ENCODE data around the gene C9orf43. TPM values are rescaled to one million over a fixed set of nuclear protein-coding genes. Genes with fewer than 3 reads are reported as not detected.

Gene C9orf43
- total RNA-seq, 1 experiment from 2014 or later = 0.82 TPM

DNA sequence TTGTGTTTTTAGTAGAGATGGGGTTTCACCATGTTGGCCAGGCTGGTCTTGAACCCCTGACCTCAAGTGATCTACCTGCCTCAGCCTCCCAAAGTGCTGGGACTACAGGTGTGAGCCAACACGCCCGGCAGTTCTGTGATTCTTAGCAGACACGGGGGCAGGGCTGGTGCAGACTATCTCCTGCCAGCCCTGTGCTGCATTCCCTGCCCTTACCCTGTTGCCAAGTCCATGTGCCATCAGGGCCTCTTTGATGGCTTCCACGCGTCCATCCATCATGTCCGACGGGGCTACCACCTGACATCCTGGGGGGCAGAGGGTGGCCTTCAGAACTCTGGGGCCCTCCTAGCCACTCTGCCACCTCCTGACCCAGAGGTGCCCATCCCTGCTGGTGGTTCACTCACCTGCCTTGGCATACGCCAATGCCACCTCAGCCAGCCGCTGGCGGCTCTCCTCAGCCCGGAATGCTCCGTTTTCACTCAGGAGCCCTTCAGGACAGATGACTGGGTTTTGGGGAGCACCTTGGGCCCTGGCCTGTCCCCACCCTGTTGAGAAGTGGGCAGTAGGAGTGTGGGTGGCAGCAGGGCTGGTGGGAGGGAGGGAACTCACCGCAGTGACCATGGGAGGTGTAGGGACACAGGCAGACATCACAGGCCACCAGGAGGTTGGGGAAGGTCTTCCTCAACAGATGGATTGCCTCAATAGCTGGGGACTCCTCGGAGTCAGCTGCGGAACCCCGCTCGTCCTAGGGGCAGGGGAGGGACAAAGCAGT, 20.2 kb upstream of the C9orf43 start:
- no peak for DNase-seq
- H3K36me3 ChIP-seq (ENCODE audit: insufficient read depth, low read length) = peaks cover 6% of the 10 kb centered on the region; the same call in 1 of the 2 replicates

DNA sequence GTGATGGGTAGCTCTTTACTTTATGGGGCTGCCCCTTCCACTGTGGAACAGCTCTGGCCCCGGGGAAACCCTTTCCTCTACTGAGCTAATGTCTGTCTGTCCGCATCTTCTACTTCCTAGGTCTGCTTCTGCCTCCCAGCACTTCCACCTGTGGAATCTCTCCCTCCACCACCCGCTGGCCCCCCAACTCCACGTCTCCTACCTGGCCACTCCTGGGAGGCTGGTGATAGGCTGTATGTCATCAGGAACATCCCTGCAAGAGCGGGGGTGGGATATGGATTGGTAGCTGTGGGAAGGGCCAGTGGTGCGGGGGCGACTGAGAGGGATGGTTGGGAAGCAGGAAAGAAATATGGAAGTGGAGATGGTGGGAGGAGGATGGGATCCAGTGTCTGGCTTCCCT, 18.6 kb upstream of the C9orf43 start:
- no peaks in the 10 kb centered on the region for H3K9me3 ChIP-seq (ENCODE audit: low read length)
- H3K36me3 ChIP-seq (ENCODE audit: insufficient read depth, low read length) = peaks cover 6% of the 10 kb centered on the region; the same call in 1 of the 2 replicates
- no peak overlapping the region for H2AFZ ChIP-seq (ENCODE audit: low read length)
- no peaks in the 10 kb centered on the region for H3K9me2 ChIP-seq (replicated peaks; ENCODE audit: insufficient read depth, low read length)
- no peak for DNase-seq
- H3K4me1 ChIP-seq (ENCODE audit: low read length) = no peaks in the 10 kb centered on the region
- no peaks in the 10 kb centered on the region for H3K27me3 ChIP-seq (ENCODE audit: low read length)
- H3K9ac ChIP-seq (ENCODE audit: low read length) = no peak overlapping the region
- H3K4me2 ChIP-seq (ENCODE audit: low read depth, low read length, poor library complexity, severe bottlenecking) = no peak overlapping the region
- no peaks in the 10 kb centered on the region for H4K20me1 ChIP-seq (ENCODE audit: insufficient read depth, low read depth, low read length)
- H3K79me2 ChIP-seq (ENCODE audit: low read length) = no peaks in the 10 kb centered on the region
- no peak overlapping the region for H3K4me3 ChIP-seq (ENCODE audit: low read length)
- no peak overlapping the region for H3K27ac ChIP-seq (ENCODE audit: low read length)

More for the DNA sequence above, 20.2 kb upstream of the C9orf43 start:
- Histone ChIP-seq H2AFZ (ENCODE audit: low read length) (no peak overlapping the region), H3K79me2 (ENCODE audit: low read length) (no peaks in the 10 kb centered on the region), H3K4me2 (ENCODE audit: low read depth, low read length, poor library complexity, severe bottlenecking) (no peak overlapping the region), H3K9me3 (ENCODE audit: low read length) (no peaks in the 10 kb centered on the region), H3K9me2 (replicated peaks; ENCODE audit: insufficient read depth, low read length) (no peaks in the 10 kb centered on the region), H3K27ac (ENCODE audit: low read length) (no peak overlapping the region), H3K27me3 (ENCODE audit: low read length) (no peaks in the 10 kb centered on the region), H3K4me3 (ENCODE audit: low read length) (no peak overlapping the region), H3K4me1 (ENCODE audit: low read length) (no peaks in the 10 kb centered on the region), H3K9ac (ENCODE audit: low read length) (no peak overlapping the region), H4K20me1 (ENCODE audit: insufficient read depth, low read depth, low read length) (no peaks in the 10 kb centered on the region)

- Histone ChIP-seq H3K9me2 (replicated peaks; ENCODE audit: insufficient read depth, low read length) (no peaks in the 10 kb centered on the region), H2AFZ (ENCODE audit: low read length) (no peak overlapping the region), H3K4me3 (ENCODE audit: low read length) (no peak overlapping the region), H3K27me3 (ENCODE audit: low read length) (no peaks in the 10 kb centered on the region), H3K4me1 (ENCODE audit: low read length) (no peaks in the 10 kb centered on the region), H3K9ac (ENCODE audit: low read length) (no peak overlapping the region), H3K4me2 (ENCODE audit: low read depth, low read length, poor library complexity, severe bottlenecking) (no peak overlapping the region), H3K36me3 (ENCODE audit: insufficient read depth, low read length) (0 out of 2 replicates have a peak, but pooled peaks cover 2% of the 10 kb centered on the region), H3K9me3 (ENCODE audit: low read length) (no peaks in the 10 kb centered on the region), H3K27ac (ENCODE audit: low read length) (no peak overlapping the region), H4K20me1 (ENCODE audit: insufficient read depth, low read depth, low read length) (no peaks in the 10 kb centered on the region), H3K79me2 (ENCODE audit: low read length) (peaks cover 4% of the 10 kb centered on the region; the same call in 1 of the 2 replicates)
- no peak for DNase-seq
Observed at GRCh38 chr9:113393281-113393680, 17.3 kb upstream of the C9orf43 start.

GRCh38 chr9:113395000-113395861, 15.3 kb upstream of the C9orf43 start:
- Histone ChIP-seq H3K27me3 (ENCODE audit: low read length) (no peaks in the 10 kb centered on the region), H3K4me2 (ENCODE audit: low read depth, low read length, poor library complexity, severe bottlenecking) (no peak overlapping the region), H3K9me3 (ENCODE audit: low read length) (no peaks in the 10 kb centered on the region), H3K4me1 (ENCODE audit: low read length) (peaks cover 7% of the 10 kb centered on the region), H3K4me3 (ENCODE audit: low read length) (no peak overlapping the region), H3K27ac (ENCODE audit: low read length) (no peak overlapping the region), H3K36me3 (ENCODE audit: insufficient read depth, low read length) (no peaks in the 10 kb centered on the region), H3K79me2 (ENCODE audit: low read length) (peaks cover 24% of the 10 kb centered on the region), H3K9me2 (replicated peaks; ENCODE audit: insufficient read depth, low read length) (no peaks in the 10 kb centered on the region), H2AFZ (ENCODE audit: low read length) (no peak overlapping the region), H3K9ac (ENCODE audit: low read length) (no peak overlapping the region), H4K20me1 (ENCODE audit: insufficient read depth, low read depth, low read length) (no peaks in the 10 kb centered on the region)
- no peak for DNase-seq

GRCh38 chr9:113397203-113397631, 13.3 kb upstream of the C9orf43 start:
- no peaks in the 10 kb centered on the region for H3K36me3 ChIP-seq (ENCODE audit: insufficient read depth, low read length)
- no peak overlapping the region for H3K27ac ChIP-seq (ENCODE audit: low read length)
- peaks cover 16% of the 10 kb centered on the region for H3K4me1 ChIP-seq (ENCODE audit: low read length)
- no peaks in the 10 kb centered on the region for H3K9me3 ChIP-seq (ENCODE audit: low read length)
- no peak overlapping the region for H3K4me2 ChIP-seq (ENCODE audit: low read depth, low read length, poor library complexity, severe bottlenecking)
- DNase-seq = no peak
- H4K20me1 ChIP-seq (ENCODE audit: insufficient read depth, low read depth, low read length) = no peaks in the 10 kb centered on the region
- H3K4me3 ChIP-seq (ENCODE audit: low read length) = no peak overlapping the region
- H2AFZ ChIP-seq (ENCODE audit: low read length) = no peak overlapping the region
- no peak overlapping the region for H3K9ac ChIP-seq (ENCODE audit: low read length)
- H3K9me2 ChIP-seq (replicated peaks; ENCODE audit: insufficient read depth, low read length) = no peaks in the 10 kb centered on the region
- peaks cover 31% of the 10 kb centered on the region for H3K79me2 ChIP-seq (ENCODE audit: low read length)
- H3K27me3 ChIP-seq (ENCODE audit: low read length) = no peaks in the 10 kb centered on the region

DNA sequence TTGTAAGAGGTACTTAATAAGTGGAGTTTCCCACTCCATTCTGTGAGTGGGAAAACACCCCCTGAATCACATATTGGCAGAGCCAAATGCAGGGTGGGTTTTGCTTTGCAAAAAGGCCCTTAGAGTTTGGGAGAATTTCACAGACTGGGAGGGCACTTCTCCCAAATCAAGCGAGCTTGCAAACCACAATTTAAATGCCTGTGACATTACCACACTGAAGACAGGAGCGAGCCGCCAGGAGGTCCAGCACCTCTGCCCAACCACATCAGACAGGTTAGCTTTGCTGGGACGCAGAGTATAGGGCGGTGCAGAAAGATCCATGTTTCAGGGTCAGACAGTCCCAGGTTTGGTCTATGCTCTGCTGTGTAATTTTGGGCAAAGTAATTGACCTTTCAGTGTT, 11.8 kb upstream of the C9orf43 start:
- Histone ChIP-seq H2AFZ (ENCODE audit: low read length) (no peak overlapping the region), H3K9me2 (replicated peaks; ENCODE audit: insufficient read depth, low read length) (no peaks in the 10 kb centered on the region), H3K4me1 (ENCODE audit: low read length) (peaks cover 16% of the 10 kb centered on the region), H3K4me2 (ENCODE audit: low read depth, low read length, poor library complexity, severe bottlenecking) (no peak overlapping the region), H3K4me3 (ENCODE audit: low read length) (no peak overlapping the region), H3K79me2 (ENCODE audit: low read length) (peaks cover 31% of the 10 kb centered on the region), H3K36me3 (ENCODE audit: insufficient read depth, low read length) (no peaks in the 10 kb centered on the region), H4K20me1 (ENCODE audit: insufficient read depth, low read depth, low read length) (no peaks in the 10 kb centered on the region), H3K9me3 (ENCODE audit: low read length) (no peaks in the 10 kb centered on the region), H3K9ac (ENCODE audit: low read length) (no peak overlapping the region), H3K27ac (ENCODE audit: low read length) (no peak overlapping the region), H3K27me3 (ENCODE audit: low read length) (no peaks in the 10 kb centered on the region)
- no peak for DNase-seq

DNA sequence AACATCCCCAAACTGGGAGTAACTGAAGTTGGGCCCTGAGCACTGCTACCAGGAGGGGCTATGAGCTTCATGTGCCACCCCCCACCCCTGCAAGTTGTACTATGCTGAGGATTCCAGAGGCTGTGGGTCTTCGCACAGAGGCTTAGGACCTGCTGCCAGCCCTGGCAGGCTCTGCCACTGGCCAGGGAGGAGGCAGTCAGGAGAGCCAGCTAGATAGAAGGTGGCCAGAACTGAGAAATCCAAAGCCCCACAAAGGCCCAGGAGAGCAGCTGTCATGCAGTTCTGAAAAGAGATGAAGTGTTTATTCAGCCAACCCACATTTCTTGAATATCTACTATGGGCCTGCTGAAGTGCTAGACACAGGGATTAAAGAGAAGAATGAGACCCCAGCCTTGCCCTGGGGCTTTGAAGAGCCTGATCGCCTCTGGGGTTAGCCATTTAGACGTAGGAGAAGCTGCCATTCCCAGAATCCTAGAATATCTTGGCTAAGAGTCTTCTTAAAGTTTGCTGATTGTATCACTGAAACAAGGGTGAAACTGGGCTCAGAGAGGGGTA, 10.8 kb upstream of the C9orf43 start:
- Histone ChIP-seq H3K36me3 (ENCODE audit: insufficient read depth, low read length) (no peaks in the 10 kb centered on the region), H3K4me2 (ENCODE audit: low read depth, low read length, poor library complexity, severe bottlenecking) (peak overlapping the region; percentile 85), H3K27ac (ENCODE audit: low read length) (no peak overlapping the region), H3K27me3 (ENCODE audit: low read length) (no peaks in the 10 kb centered on the region), H3K9me3 (ENCODE audit: low read length) (no peaks in the 10 kb centered on the region), H3K4me3 (ENCODE audit: low read length) (peak overlapping the region; percentile 99), H2AFZ (ENCODE audit: low read length) (no peak overlapping the region), H3K9ac (ENCODE audit: low read length) (peak overlapping the region; percentile 94), H4K20me1 (ENCODE audit: insufficient read depth, low read depth, low read length) (no peaks in the 10 kb centered on the region), H3K4me1 (ENCODE audit: low read length) (peaks cover 16% of the 10 kb centered on the region), H3K9me2 (replicated peaks; ENCODE audit: insufficient read depth, low read length) (no peaks in the 10 kb centered on the region), H3K79me2 (ENCODE audit: low read length) (peaks cover 31% of the 10 kb centered on the region)
- no peak for DNase-seq
